HG03135 (cell line): ENCODE results near the gene CDC42BPB.
A peak's percentile ranks its signal among the peaks of the same experiment; 100 is the strongest.

ENCODE experiments used
- ATAC-seq: cut with Tn5 transposase; IDR thresholded peaks from one replicate; pipeline ENCODE4 v1.9.1; 2021; ENCODE audit warnings: mild to moderate bottlenecking, moderate library complexity; ENCODE audit not compliant: unreplicated experiment

Gene CDC42BPB

DNA sequence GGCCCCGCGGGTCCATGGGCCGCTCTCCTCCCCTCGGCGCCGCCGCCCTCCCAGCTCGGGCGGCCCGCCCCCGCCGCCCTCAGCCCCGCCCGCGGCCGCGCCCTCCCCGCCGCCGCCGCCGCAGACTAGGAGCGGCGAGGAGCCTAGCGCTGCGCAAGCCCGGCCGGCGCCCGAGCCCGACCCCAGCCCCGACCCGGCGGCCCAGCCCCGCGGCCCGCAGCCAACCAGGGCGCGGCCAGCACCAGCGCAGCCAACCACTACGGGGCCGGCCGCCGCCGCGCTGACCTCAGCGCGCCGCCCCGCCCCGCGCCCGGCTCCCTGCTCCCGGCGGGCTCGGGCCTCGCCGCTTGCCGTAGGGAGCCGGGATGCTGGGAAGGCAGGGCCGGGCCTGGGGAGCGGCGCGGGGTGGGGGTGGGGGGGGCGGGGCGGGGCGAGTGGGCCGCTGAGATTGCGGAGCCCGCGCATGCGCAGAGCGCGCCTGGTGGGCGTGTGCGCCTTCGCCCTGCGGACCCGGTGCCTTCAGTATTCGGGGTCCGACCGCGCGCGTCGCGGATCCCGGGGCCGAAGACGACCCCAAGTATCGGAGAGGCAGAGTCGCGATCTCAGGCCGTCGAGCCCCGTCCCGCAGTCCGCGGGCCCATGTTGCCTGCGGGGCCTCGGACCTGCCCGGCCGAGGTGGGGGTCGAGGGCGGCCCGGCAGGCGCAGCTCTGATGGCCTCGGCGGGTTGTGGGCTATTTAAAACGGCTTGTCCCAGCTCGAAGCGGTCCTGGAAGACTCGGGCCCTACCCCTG, at the start of gene CDC42BPB:
Gene CDC42BPB, minus strand, starts transcription at position 178 of the 792 bp plus-strand sequence. CDS start 376 bp downstream, outside the sequence.
- ATAC-seq: peak; percentile 58

DNA sequence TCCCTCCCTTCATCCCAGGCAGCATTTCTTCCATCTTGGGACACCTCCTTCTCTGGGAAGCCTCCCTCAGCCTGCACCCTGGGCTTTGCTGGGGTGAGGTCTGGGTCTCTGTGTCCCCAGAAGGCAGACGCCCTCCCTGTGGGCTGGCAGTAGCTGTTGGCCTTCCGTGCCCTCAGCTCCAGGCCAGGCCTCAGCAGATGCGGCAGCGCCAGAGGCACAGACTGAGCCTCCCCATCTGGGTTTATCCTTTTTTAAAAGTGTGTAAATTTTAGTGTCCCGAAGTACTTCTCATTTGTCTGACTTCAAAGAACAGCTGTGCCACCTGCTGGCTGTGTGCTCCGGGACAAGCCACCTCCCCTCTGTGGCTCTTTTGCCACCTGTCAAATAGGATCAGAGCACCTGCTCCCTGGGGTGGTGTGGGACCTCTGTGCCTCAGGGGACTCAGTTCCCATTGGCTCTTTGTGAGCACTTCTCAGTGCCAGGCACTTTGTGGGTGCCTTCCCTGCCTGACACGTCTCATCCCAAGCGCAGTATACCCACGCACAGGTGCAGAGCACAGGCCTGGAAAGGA, 48.3 kb upstream of the CDC42BPB start:
- ATAC-seq: no peak

DNA sequence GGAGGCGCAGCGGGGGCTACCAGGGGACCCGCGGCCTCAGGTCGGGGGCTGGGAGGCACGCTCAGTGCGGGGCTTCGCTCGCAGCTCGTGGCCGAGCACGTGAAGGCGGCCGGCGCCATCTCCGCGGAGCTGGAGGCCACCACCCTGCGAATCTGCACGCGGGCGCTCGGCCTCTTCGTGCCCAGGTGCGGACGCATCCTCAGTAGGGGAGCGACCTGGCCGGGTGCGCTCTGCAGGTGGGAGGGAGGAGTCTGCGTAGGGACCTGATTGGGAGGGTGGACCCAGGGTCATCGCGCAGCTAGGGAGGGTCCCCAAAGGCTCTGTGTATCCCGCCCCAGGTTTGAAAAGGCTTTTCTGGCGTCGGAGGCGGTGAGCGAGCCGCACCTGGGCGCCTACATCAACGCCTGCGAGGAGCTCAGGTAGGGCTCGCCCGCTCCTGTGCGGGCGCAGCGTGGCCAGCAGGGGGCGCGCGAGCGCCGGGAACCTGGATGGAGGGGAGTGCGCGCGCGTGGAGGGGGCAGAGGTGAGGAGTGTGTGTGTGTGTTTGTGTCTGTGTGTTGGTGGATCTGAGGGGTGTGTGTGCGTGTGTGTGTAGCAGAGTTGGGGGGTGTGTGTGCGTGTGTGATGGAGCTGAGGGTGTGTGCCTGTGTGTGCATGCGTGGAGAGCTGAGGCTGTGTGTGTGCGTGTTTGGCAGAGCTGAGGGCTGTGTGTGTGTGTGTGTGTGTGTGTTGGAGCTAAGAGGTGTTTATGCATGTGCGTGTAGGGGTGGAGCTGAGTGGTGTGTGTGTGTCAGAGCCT, 47.5 kb upstream of the CDC42BPB start:
- no peak for ATAC-seq

GRCh38 chr14:103104389-103104653, 47.0 kb upstream of the CDC42BPB start:
- no peak for ATAC-seq

GRCh38 chr14:103103461-103104388, 46.4 kb upstream of the CDC42BPB start:
- no peak for ATAC-seq

DNA sequence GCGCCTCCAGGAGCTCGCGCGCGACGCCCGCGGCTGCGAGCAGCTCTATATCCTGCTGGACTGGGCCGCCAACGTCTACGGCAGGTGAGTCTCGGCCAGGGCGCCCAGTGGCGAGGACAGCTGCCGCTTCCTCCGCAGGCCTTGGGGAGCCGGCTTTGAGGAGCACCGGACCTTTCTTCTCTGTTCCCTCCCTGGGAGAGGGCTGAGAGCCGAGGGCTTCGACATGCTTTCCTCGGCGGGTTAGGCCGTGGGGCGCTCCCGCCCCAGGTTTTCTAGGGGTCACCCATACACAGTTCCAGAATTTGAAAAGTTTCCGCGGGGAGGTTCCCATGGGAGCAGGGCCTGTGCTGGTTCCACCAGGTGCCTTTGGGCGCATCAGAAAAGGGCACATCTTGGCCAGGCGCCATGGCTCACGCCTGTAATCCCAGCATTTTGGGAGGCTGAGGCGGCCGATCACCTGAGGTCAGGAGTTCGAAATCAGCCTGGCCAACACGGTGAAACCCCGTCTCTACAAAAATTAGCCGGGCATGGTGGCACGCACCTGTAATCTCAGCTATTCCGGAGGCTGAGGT, 45.4 kb upstream of the CDC42BPB start:
- no peak for ATAC-seq

- no peak for ATAC-seq
Measured at GRCh38 chr14:103101963-103102688, 44.8 kb upstream of the CDC42BPB start.

GRCh38 chr14:103101257-103101962, 44.1 kb upstream of the CDC42BPB start:
- ATAC-seq: no peak

DNA sequence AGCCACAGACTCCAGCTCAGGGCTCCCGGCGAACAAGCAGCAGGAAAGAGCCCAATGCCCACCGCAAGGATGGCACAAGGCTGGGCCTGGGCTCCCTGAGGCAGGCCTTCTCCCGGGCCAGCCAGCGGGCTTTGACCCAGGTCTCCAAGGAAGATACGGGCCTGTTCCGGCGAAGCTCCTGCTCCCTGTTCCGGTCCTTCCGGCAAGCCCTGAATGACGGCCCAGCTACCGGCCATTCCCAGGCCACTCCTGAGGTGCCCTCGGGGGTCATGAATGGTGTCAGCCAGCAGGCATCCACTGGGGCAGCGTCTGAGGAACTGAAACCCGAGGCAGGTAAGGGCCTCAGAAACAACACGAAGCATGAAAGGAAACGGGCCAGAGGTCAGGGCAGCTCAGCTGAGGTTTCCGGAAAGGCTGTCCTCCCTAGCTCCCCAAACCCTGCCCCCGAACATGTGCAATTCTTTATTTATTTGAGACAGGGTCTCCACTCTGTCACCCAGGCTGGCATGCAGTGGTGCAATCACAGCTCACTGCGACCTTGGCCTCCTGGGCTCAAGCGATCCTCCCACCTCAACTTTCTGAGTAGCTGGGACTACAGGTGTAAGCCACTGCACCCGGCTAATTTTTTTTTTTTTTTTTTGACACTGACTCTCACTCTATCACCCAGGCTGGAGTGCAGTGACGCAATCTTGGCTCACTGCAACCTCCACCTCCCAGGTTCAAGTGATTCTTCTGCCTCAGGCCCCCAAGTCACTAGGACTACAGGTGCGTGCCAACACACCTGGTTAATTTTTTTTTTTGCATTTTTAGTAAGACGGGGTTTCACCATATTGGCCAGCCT, 43.2 kb upstream of the CDC42BPB start:
- no peak for ATAC-seq

DNA sequence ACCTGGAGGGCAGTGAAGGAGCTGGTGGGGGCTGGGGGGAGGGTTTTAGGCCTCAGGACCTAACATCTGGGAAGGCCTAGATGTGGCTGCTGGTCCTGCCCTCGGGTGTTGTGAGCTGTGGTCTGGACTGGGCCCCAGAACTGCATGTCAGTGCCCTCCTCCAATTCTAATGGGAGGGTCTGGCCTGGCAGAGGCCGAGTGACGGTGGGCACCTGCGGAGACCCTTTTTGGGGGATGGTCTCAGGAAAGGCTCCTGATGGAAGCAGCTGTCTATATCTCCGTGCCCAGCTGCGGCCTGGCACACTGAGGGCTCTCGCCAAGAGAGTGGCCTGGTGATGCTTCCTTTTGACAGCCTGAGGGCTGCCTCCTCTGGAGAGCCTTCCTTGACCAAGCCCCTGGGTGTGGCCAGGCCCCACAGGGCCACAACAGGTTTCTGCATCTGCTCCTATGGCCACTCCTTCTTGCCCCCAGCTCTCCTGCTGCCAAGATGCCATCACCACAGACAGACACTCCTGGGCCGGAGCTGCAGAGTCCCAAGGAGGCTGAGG, 42.5 kb upstream of the CDC42BPB start:
- ATAC-seq: no peak

GRCh38 chr14:103099081-103099732, 41.9 kb upstream of the CDC42BPB start:
- ATAC-seq: no peak

DNA sequence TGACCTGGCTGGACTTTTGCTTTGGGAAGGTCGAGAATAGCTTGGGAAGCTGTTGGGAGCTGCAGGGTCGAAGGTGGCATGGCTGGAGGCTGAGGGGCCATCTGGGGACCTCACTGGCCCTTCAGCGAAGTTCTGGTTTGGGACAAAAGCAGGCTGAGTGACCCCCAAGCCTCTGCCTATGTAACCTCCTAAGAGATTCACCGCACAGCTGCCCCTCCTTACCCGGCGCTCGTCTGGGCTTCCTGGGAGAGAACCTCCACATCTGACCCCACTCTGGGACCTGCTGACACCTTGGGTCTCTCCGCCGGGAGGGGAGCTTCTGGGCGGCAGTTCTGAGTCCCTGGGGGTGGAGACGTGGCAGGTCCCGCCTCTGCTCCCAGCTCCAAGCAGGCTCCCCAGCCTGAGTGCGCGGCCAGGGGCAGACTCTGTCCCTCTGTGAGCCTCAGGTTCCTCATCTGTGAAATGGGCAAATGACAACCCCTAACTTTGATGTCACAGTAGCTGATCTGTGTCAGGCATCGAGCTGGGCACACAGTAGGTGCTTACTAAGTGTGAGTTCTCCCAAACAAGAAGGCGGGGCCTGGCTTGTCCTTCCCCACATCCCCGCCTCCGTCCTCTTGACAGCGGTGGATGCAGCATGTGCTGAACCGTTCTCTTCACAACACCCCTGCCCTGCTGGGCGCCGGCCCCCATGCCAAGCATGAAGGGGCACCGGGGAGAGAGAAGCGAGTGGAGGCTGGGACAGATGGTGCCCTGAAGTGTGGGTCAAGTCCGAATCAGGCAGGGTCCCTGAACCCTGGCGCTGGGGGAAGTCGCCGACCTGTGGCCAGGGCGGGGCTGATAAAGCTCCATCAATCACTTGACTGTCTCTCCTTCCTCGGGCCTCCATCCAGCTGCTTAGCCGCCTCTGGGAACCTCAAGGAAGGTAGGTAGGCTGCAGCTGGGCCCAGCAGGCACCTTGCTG, 40.9 kb upstream of the CDC42BPB start:
- ATAC-seq: no peak

- ATAC-seq: no peak
Measured at GRCh38 chr14:103097244-103097993, 40.1 kb upstream of the CDC42BPB start.

- no peak for ATAC-seq
Measured at GRCh38 chr14:103096387-103096786, 39.0 kb upstream of the CDC42BPB start.

DNA sequence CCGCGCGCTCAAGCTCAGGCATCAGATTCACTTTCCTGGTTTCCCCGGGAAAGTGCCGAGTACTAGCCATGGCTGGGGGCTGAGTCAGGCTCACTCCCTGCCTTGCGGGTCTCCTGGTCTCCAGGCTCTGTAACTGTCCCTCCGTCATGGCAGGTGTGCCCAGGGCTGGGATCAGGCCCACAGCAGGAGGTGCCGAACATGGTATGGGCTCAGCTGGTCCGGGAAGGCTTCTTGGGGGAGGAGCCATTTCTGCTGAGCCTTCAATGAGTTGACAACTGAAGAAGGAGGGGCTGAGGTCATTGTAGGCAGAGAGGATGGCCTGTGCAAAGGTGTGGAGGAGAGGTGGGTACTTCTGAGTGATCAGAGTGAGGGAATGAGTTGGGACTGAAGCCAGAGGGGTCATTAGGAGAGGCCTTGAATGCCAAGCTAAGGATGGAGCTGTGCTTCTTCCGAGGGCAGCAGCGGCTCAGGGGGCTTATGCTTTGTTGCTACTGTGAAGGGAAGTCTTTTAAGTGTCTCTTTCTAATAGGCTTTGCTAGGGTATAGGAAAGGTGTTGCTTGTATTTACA, 37.9 kb upstream of the CDC42BPB start:
- no peak for ATAC-seq
